ENCODE measurements around the gene CD46.

CD46 gene

DNA sequence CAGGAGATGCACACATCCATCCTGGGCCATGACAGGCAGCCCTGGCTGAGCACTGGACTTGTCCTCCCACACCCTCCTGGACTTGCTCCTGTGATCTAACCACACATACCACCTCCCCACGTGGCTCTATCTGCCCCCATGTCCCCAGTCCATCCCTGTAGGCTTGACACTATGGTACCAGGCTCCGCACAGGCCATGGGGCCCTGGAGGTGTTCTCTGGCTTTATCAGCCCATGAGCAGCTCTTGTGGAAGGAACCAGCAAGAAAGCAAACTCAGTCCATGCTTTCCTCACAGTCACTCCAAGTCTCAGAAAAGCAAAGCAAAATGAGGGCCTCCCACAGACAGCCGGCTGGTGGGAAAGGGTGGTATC lies 61.6 kb downstream of the CD46 start:
- DNase-seq (ENCODE audit: low read depth) = no peak
- TF ChIP-seq, protein P1, sequence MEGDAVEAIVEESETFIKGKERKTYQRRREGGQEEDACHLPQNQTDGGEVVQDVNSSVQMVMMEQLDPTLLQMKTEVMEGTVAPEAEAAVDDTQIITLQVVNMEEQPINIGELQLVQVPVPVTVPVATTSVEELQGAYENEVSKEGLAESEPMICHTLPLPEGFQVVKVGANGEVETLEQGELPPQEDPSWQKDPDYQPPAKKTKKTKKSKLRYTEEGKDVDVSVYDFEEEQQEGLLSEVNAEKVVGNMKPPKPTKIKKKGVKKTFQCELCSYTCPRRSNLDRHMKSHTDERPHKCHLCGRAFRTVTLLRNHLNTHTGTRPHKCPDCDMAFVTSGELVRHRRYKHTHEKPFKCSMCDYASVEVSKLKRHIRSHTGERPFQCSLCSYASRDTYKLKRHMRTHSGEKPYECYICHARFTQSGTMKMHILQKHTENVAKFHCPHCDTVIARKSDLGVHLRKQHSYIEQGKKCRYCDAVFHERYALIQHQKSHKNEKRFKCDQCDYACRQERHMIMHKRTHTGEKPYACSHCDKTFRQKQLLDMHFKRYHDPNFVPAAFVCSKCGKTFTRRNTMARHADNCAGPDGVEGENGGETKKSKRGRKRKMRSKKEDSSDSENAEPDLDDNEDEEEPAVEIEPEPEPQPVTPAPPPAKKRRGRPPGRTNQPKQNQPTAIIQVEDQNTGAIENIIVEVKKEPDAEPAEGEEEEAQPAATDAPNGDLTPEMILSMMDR (conservative IDR thresholded peaks at IDR 0.05; ENCODE audit: low read depth, low read length) = no peak
- H3K4me3 ChIP-seq (ENCODE audit: low read depth, low read length) = no peak overlapping the region

DNA sequence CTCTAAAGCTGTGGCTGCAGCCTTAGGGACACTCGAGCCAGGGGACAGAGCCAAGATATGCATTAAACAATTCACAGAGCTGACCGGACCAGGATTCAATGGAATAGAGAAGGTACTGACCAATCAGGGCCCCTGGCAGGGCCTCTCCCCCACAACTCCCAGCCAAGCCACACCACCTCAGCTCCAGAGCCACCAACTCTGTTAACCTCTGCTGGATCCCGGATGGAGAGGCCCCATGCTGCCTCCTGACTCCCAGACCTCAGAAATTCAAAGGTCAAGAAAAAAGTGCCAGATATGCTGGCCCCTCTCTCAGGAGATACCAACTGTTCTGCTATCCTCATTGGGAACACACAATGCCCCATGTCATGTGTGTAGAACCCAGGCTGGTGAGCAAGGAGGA lies 62.1 kb downstream of the CD46 start:
- no peak overlapping the region for H3K4me3 ChIP-seq (ENCODE audit: low read depth, low read length)
- TF ChIP-seq, protein P1 (conservative IDR thresholded peaks at IDR 0.05; ENCODE audit: low read depth, low read length) = no peak
- DNase-seq (ENCODE audit: low read depth) = no peak

DNA sequence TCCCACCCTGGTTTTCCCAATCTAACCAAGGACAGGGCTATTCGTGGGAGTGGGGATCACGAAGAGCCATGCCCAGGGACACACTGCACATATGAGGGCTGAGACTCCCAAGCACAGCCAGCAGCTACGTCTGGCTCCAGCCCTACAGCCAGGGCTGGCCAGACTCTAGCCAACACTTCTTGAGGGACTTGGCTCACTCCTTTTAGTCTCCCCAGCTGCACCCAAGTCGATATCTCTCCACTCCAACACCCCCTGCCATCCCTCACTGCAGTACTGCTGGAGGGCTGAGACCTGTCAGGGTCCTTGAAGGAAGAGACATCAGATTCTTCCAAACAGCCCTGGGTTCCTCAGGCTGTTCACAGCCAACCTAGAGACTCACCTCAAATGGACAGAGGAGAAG lies 62.6 kb downstream of the CD46 start:
- no peak overlapping the region for H3K4me3 ChIP-seq (ENCODE audit: low read depth, low read length)
- no peak for DNase-seq (ENCODE audit: low read depth)
- TF ChIP-seq, protein P1 (conservative IDR thresholded peaks at IDR 0.05; ENCODE audit: low read depth, low read length) = no peak

DNA sequence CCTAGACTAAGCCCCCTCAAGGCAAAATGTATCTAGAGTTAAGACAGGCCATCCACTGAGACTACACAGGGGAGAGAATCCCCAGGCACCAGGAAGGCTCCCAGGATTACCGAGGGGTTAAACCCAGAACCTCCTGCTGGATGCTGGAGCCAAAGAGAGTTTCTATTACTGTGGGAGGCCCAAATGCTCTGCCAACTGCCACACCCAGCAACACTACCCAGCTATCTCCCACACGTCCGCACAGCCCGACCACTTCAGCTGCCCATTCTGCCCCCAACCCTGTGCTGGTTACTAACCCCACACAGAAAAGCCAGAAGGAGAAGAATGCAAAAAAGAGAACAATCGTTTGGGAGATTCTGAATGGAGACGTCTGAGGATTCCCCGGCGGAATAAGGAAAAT lies 63.6 kb downstream of the CD46 start:
- TF ChIP-seq, protein P1 (conservative IDR thresholded peaks at IDR 0.05; ENCODE audit: low read depth, low read length) = no peak
- no peak overlapping the region for H3K4me3 ChIP-seq (ENCODE audit: low read depth, low read length)
- DNase-seq (ENCODE audit: low read depth) = no peak

DNA sequence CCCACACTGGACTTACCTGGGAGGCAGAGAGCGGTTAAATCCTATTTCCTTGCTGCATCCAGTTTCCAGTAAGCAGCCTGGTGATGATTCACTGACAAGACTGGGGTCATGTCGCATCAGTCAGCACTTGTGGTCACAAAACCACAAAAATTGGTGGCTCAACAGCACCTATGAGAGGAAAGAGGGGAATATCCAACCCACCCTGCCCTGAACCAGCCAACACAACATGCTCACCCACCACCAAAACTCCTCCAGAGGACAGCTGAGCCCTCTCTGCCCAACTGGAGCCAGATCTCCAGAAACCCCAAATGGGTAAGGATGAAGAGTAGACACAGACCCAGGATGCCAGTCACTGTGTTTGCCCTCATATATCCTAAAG lies 64.0 kb downstream of the CD46 start:
- H3K4me3 ChIP-seq (ENCODE audit: low read depth, low read length) = no peak overlapping the region
- TF ChIP-seq, protein P1 (conservative IDR thresholded peaks at IDR 0.05; ENCODE audit: low read depth, low read length) = no peak
- peak; percentile 33 for DNase-seq (ENCODE audit: low read depth)

- H3K4me3 ChIP-seq (ENCODE audit: low read depth, low read length) = no peak overlapping the region
- TF ChIP-seq, protein P1 (conservative IDR thresholded peaks at IDR 0.05; ENCODE audit: low read depth, low read length) = no peak
- DNase-seq (ENCODE audit: low read depth) = no peak
These were observed 65.3 kb downstream of the CD46 start for GRCh38 chr1:207817166-207817565.

GRCh38 chr1:207817778-207818751 lies 66.2 kb downstream of the CD46 start:
- TF ChIP-seq, protein P1 (conservative IDR thresholded peaks at IDR 0.05; ENCODE audit: low read depth, low read length) = no peak
- no peak overlapping the region for H3K4me3 ChIP-seq (ENCODE audit: low read depth, low read length)
- no peak for DNase-seq (ENCODE audit: low read depth)
